ENCODE measurements around the gene WNT7B.

DNA sequence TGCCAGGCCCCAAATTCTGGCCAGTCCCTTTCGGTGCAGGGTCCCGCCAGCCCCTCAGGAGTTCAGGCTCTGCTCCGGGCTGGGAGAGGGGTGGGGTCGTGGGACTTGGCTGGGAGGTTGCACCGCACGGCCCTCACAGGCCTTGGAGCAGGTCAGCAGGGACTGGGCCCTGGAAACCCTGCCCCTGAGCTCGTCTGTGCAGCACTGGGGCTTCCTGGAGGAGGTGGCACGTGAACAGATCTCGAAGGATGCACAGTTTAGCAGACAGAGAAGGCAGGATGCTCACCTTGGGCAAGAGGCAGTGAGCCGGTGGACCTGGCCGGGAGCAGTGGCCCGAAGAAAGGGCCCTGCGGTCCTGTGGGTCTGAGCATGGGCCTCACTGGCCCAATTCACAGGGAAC, 70.0 kb downstream of the WNT7B start:
- TF ChIP-seq POLR2A (IDR thresholded peaks at IDR 0.05; ENCODE audit: low read length) (no peak), GATA1 (IDR thresholded peaks at IDR 0.05; ENCODE audit: low read depth, low read length) (no peak)
